Right lung (tissue), 5 donors: ENCODE measurements around the gene CEP78. TPM values are rescaled to one million over a fixed set of nuclear protein-coding genes. Genes with fewer than 3 reads are reported as not detected.

Source experiments
- polyA plus RNA-seq, 5 donors: library from polyadenylated mRNA; unstranded; fragments of 120-200 nt; gene quantifications; one replicate each; pipeline versions ENCODE4 v1.2.1 to v1.2.3, GENCODE V29; 2013; ENCODE audit warnings: inconsistent platforms in 1 of 5, low replicate concordance in 1 of 5; ENCODE audit not compliant: insufficient read length in 5 of 5, insufficient read depth in 1 of 5

Gene CEP78
- polyA plus RNA-seq, 5 donors: 26.3 to 49.7 (median 40.8) TPM

Other genes with a start within 250 kb of the CEP78 start
- gene GNAQ, start 204.3 kb upstream of the CEP78 start, polyA plus RNA-seq: 10 to 100 TPM; 45.4 to 67.1 (median 63.8) TPM
- gene PSAT1, start 61.0 kb downstream of the CEP78 start, polyA plus RNA-seq: 10 to 100 TPM; 30.1 to 38.6 (median 32.8) TPM